ENCODE measurements around the gene GPS2. TPM values are rescaled to one million over a fixed set of nuclear protein-coding genes. Genes with fewer than 3 reads are reported as not detected.
"Not testable (repeated sequence)": the region's sequence is repeated elsewhere in the genome, so short reads cannot be mapped to it uniquely, and the experiment has no call there.

GPS2 gene
- total RNA-seq, 8 experiments from 2014 or later, result 35.1 to 61.1 (median 52.0) TPM

- 40 to 79% methylated on average over 1 to 2 of the region's 3 CpGs; no CpG with 5 or more reads in 8 of the 10 experiments for WGBS, 10 experiments
- in situ Hi-C loops (cut with MboI; ENCODE audit: low pct_unique_long_range_greater_than_20kb in 2 of 9, low sequenced_read_pairs in 9 of 9, unreplicated experiment in 9 of 9), result no loop called here
- peaks cover 6 to 7% of the 10 kb centered on the region in 2 donors for H3K4me1 ChIP-seq (replicated peaks in 1 of 2)
Observed at GRCh38 chr17:7334938-7335538, 19.9 kb upstream of the GPS2 start.

GRCh38 chr17:7332600-7333069, 17.5 kb upstream of the GPS2 start:
- 20 to 100% (median 49%) methylated on average over 1 to 9 of the region's 14 CpGs; no CpG with 5 or more reads in 2 of the 10 experiments for WGBS, 10 experiments
- ATAC-seq (replicated peaks in 6 of 8); in situ Hi-C loops (cut with MboI; ENCODE audit: low pct_unique_long_range_greater_than_20kb in 2 of 9, low sequenced_read_pairs in 9 of 9, unreplicated experiment in 9 of 9): not testable (repeated sequence)

More at GRCh38 chr17:7334938-7335538, 19.9 kb upstream of the GPS2 start:
- ATAC-seq (replicated peaks in 6 of 8), result no peak
- Histone ChIP-seq H3K27ac (no peak overlapping the region), H3K4me3 (no peak overlapping the region)

GRCh38 chr17:7332111-7332510, 17.0 kb upstream of the GPS2 start:
- no peak overlapping the region for H3K27ac ChIP-seq
- in situ Hi-C loops (cut with MboI; ENCODE audit: low pct_unique_long_range_greater_than_20kb in 2 of 9, low sequenced_read_pairs in 9 of 9, unreplicated experiment in 9 of 9), result no loop called here
- no peak for ATAC-seq (replicated peaks in 6 of 8)
- H3K4me3 ChIP-seq, result no peak overlapping the region
- 17 to 100% (median 64%) methylated on average over 1 to 4 of the region's 7 CpGs; no CpG with 5 or more reads in 2 of the 10 experiments for WGBS, 10 experiments
- peaks cover 13% of the 10 kb centered on the region in 2 donors for H3K4me1 ChIP-seq (replicated peaks in 1 of 2)

More at GRCh38 chr17:7332600-7333069, 17.5 kb upstream of the GPS2 start:
- not testable (repeated sequence) for H3K4me3 ChIP-seq, H3K27ac ChIP-seq
- peaks cover 13% of the 10 kb centered on the region in 2 donors for H3K4me1 ChIP-seq (replicated peaks in 1 of 2)

- 41 to 78% (median 63%) methylated on average over 1 to 7 of the region's 13 CpGs; no CpG with 5 or more reads in 5 of the 10 experiments for WGBS, 10 experiments
Observed at GRCh38 chr17:7330638-7331015, 15.5 kb upstream of the GPS2 start.

GRCh38 chr17:7329997-7330637, 15.0 kb upstream of the GPS2 start:
- in situ Hi-C loops (cut with MboI; ENCODE audit: low pct_unique_long_range_greater_than_20kb in 2 of 9, low sequenced_read_pairs in 9 of 9, unreplicated experiment in 9 of 9), result no loop called here
- peak overlapping the region; percentile 93 to 94 for H3K27ac ChIP-seq
- peak overlapping the region; percentile 68 to 95 (median 82) for H3K4me3 ChIP-seq
- 0% methylated on average over 2 to 5 of the region's 34 CpGs; no CpG with 5 or more reads in 6 of the 10 experiments for WGBS, 10 experiments
- peak; percentile 62 to 79 (median 66) for ATAC-seq (replicated peaks in 6 of 8)
- peaks cover 13% of the 10 kb centered on the region in 2 donors for H3K4me1 ChIP-seq (replicated peaks in 1 of 2)

More at GRCh38 chr17:7330638-7331015, 15.5 kb upstream of the GPS2 start:
- Histone ChIP-seq H3K4me3 (peak overlapping the region; percentile 68 to 95 (median 82)), H3K27ac (peak overlapping the region; percentile 93 to 94), H3K4me1 (replicated peaks in 1 of 2) (peaks cover 13% of the 10 kb centered on the region in 2 donors)
- in situ Hi-C loops (cut with MboI; ENCODE audit: low pct_unique_long_range_greater_than_20kb in 2 of 9, low sequenced_read_pairs in 9 of 9, unreplicated experiment in 9 of 9), result no loop called here
- no peak for ATAC-seq (replicated peaks in 6 of 8)

- 0 to 2% methylated on average over 3 to 9 of the region's 43 CpGs; no CpG with 5 or more reads in 8 of the 10 experiments for WGBS, 10 experiments
- Histone ChIP-seq H3K4me1 (replicated peaks in 1 of 2) (peaks cover 13% of the 10 kb centered on the region in 2 donors), H3K27ac (peak overlapping the region; percentile 93 to 94), H3K4me3 (peak overlapping the region; percentile 68 to 95 (median 82))
- in situ Hi-C loops (cut with MboI; ENCODE audit: low pct_unique_long_range_greater_than_20kb in 2 of 9, low sequenced_read_pairs in 9 of 9, unreplicated experiment in 9 of 9), result no loop called here
- ATAC-seq (replicated peaks in 6 of 8), result peak; percentile 64 to 86 (median 82)
Observed at GRCh38 chr17:7329374-7329996, 14.3 kb upstream of the GPS2 start.

- ATAC-seq (replicated peaks in 6 of 8), result peak; percentile 15 to 55 (median 28)
- in situ Hi-C loops (cut with MboI; ENCODE audit: low pct_unique_long_range_greater_than_20kb in 2 of 9, low sequenced_read_pairs in 9 of 9, unreplicated experiment in 9 of 9), result no loop called here
- Histone ChIP-seq H3K27ac (peak within 1 kb of the TSS; percentile 93 to 94), H3K4me1 (replicated peaks in 1 of 2) (peaks cover 13% of the 10 kb centered on the region in 2 donors), H3K4me3 (peak within 1 kb of the TSS; percentile 68 to 95 (median 82))
- 0 to 17% (median 3%) methylated on average over 1 to 14 of the region's 50 CpGs; no CpG with 5 or more reads in 6 of the 10 experiments for WGBS, 10 experiments
Observed at GRCh38 chr17:7328840-7329373, 13.7 kb upstream of the GPS2 start, which contains the start of gene NEURL4. TSS of gene NEURL4 (minus strand) at chr17:7329335. CDS start at chr17:7329312, 23 bp downstream.

GRCh38 chr17:7328009-7328408, 12.8 kb upstream of the GPS2 start:
- in situ Hi-C loops (cut with MboI; ENCODE audit: low pct_unique_long_range_greater_than_20kb in 2 of 9, low sequenced_read_pairs in 9 of 9, unreplicated experiment in 9 of 9), result no loop called here
- 33 to 100% (median 80%) methylated on average over 1 of the region's 1 CpG; no CpG with 5 or more reads in 6 of the 10 experiments for WGBS, 10 experiments
- Histone ChIP-seq H3K4me3 (peak overlapping the region; percentile 68 to 95 (median 82)), H3K27ac (no peak overlapping the region), H3K4me1 (replicated peaks in 1 of 2) (peaks cover 13% of the 10 kb centered on the region in 2 donors)
- ATAC-seq (replicated peaks in 6 of 8), result no peak

- no peak for ATAC-seq (replicated peaks in 6 of 8)
- H3K4me1 ChIP-seq (replicated peaks in 1 of 2), result peaks cover 13% of the 10 kb centered on the region in 2 donors
- peak overlapping the region in 1 of 5 donors; percentile 95 for H3K4me3 ChIP-seq
- no peak overlapping the region for H3K27ac ChIP-seq
- 73 to 100% (median 89%) methylated on average over 1 to 8 of the region's 17 CpGs; no CpG with 5 or more reads in 5 of the 10 experiments for WGBS, 10 experiments
- in situ Hi-C loops (cut with MboI; ENCODE audit: low pct_unique_long_range_greater_than_20kb in 2 of 9, low sequenced_read_pairs in 9 of 9, unreplicated experiment in 9 of 9), result no loop called here
Observed at GRCh38 chr17:7327501-7327900, 12.3 kb upstream of the GPS2 start.

GRCh38 chr17:7327056-7327455, 11.9 kb upstream of the GPS2 start:
- Histone ChIP-seq H3K4me1 (replicated peaks in 1 of 2) (peaks cover 13% of the 10 kb centered on the region in 2 donors), H3K27ac (no peak overlapping the region), H3K4me3 (no peak overlapping the region)
- ATAC-seq (replicated peaks in 6 of 8), result no peak
- in situ Hi-C loops (cut with MboI; ENCODE audit: low pct_unique_long_range_greater_than_20kb in 2 of 9, low sequenced_read_pairs in 9 of 9, unreplicated experiment in 9 of 9), result no loop called here
- WGBS, 10 experiments, result 80% methylated on average over 2 of the region's 7 CpGs; no CpG with 5 or more reads in 9 of the 10 experiments

- 94 to 100% (median 100%) methylated on average over 2 to 4 of the region's 11 CpGs; no CpG with 5 or more reads in 5 of the 10 experiments for WGBS, 10 experiments
- Histone ChIP-seq H3K4me1 (replicated peaks in 1 of 2) (peaks cover 13% of the 10 kb centered on the region in 2 donors), H3K4me3 (no peak overlapping the region), H3K27ac (no peak overlapping the region)
- in situ Hi-C loops (cut with MboI; ENCODE audit: low pct_unique_long_range_greater_than_20kb in 2 of 9, low sequenced_read_pairs in 9 of 9, unreplicated experiment in 9 of 9), result no loop called here
- ATAC-seq (replicated peaks in 6 of 8), result no peak
Observed at GRCh38 chr17:7326186-7326585, 11.0 kb upstream of the GPS2 start.

GRCh38 chr17:7325031-7325528, 9.9 kb upstream of the GPS2 start:
- in situ Hi-C loops (cut with MboI; ENCODE audit: low pct_unique_long_range_greater_than_20kb in 2 of 9, low sequenced_read_pairs in 9 of 9, unreplicated experiment in 9 of 9), result no loop called here
- no peak for ATAC-seq (replicated peaks in 6 of 8)
- WGBS, 10 experiments, result 90 to 100% methylated on average over 2 of the region's 19 CpGs; no CpG with 5 or more reads in 8 of the 10 experiments
- no peak overlapping the region for H3K4me3 ChIP-seq
- H3K4me1 ChIP-seq (replicated peaks in 1 of 2), result peaks cover 6 to 7% of the 10 kb centered on the region in 2 donors
- no peak overlapping the region for H3K27ac ChIP-seq
